GM18511 (cell line): ENCODE data around the gene ADGRV1.
"Not testable (repeated sequence)": the region's sequence is repeated elsewhere in the genome, so short reads cannot be mapped to it uniquely, and the experiment has no call there.

Source experiments
- ATAC-seq: cut with Tn5 transposase; IDR thresholded peaks from one replicate; pipeline ENCODE4 v1.9.1; 2021; ENCODE audit warnings: mild to moderate bottlenecking, moderate library complexity; ENCODE audit not compliant: unreplicated experiment

Gene ADGRV1

DNA sequence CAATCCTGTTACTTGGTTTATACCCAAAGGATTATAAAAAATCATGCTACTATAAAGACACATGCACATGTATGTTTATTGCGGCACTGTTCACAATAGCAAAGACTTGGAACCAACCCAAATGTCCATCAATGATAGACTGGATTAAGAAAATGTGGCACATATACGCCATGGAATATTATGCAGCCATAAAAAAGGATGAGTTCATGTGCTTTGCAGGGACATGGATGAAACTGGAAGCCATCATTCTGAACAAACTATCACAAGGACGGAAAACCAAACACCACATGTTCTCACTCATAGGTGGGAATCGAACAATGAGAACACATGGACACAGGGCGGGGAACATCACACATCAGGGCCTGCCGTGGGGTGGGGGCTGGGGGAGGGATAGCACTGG is 34.5 kb downstream of the ADGRV1 start:
- ATAC-seq: not testable (repeated sequence)

DNA sequence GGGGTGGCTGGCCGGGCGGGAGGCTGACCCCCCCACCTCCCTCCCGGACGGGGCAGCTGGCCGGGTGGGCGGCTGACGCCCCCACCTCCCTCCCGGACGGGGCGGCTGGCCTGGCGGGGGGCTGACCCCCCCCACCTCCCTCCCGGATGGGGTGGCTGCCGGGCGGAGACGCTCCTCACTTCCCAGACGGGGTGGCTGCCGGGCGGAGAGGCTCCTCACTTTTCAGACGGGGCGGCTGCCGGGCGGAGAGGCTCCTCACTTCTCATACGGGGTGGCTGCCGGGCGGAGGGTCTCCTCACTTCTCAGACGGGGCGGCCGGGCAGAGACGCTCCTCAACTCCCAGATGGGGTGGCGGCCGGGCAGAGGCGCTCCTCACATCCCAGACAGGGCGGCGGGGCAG is 37.2 kb downstream of the ADGRV1 start:
- not testable (repeated sequence) for ATAC-seq

GRCh38 chr5:90598293-90598692 is 39.7 kb downstream of the ADGRV1 start:
- ATAC-seq: no peak

GRCh38 chr5:90600307-90600706 is 41.7 kb downstream of the ADGRV1 start:
- ATAC-seq: not testable (repeated sequence)

DNA sequence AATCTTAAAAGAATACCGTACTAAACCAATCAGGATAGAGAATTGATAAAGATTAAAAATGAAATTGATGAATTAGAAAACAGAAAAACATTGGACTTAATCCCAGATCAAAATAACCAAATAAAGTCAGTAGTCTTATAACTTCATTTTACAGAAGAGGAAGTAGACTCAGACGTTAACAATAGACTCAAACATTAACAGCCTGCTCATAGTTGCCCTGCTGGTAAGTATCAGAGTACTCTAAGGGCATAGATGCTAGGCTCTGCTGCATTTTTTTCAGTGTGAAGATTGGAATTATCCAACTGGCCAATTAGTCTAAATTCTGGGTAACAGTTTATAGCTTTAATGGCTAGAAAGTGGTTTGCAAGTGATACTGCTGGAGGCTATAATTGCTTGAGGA is 42.9 kb downstream of the ADGRV1 start:
- no peak for ATAC-seq

GRCh38 chr5:90602681-90603080 is 44.1 kb downstream of the ADGRV1 start:
- peak; percentile 64 for ATAC-seq

GRCh38 chr5:90606539-90606938 is 47.9 kb downstream of the ADGRV1 start:
- ATAC-seq: no peak

DNA sequence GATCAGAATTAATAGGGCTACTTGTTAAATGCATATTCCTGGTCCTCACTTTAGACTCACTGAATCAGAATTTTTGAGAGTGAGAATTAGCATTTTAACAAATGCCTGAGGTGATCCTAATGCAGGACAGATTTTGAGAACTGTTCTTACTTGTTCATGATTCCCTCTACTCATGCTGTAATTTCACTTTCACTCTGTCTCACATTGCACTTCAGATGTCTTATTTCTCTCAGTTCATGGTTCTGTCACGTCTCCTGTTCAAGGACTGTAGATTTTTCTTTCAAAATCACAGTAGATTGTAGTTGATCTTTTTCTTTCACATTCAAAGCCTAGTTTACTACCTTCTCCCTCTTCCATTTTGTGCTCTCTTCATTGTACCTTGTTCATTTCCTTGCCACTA is 54.3 kb downstream of the ADGRV1 start:
- peak; percentile 97 for ATAC-seq

GRCh38 chr5:90613459-90613858 is 54.9 kb downstream of the ADGRV1 start:
- no peak for ATAC-seq

- no peak for ATAC-seq
Observed at GRCh38 chr5:90613918-90614504, 55.4 kb downstream of the ADGRV1 start.

DNA sequence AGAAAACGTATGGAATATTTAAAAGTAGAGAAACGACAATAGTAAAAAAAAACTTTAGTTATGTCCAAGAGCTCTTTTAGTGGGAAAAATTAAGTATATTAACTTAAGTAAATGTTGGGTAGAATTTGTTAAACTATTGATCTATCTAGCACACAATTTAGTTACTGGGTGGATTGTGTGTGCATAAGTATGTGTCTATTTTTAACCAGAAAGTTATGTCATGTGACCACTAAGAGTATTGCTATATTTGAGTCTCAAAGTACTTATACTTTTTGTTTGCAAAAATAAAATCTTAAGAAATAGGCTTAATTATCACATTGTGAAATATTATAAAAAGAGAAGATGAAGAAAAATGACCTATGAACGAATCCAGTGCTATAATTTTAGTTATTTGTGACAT is 56.8 kb downstream of the ADGRV1 start:
- no peak for ATAC-seq

DNA sequence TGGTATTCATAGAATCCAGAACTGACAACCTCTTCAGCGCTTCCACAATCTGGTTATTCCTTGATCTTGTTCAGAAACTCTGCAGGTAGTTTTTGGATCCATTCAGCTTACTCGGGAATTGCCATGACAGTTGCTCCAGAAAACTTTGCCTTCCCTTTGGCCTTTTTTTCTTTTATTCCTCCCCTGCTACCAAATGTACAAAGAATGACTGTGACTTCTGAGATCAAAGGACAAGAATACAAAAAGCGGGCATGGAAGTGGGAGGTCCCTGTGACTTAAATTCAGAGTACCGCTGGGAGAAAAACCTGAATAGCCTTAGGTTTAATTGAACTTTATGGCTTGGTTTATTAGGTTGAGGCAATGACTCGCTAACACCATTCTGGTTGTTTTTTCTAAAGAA is 59.5 kb downstream of the ADGRV1 start:
- no peak for ATAC-seq

DNA sequence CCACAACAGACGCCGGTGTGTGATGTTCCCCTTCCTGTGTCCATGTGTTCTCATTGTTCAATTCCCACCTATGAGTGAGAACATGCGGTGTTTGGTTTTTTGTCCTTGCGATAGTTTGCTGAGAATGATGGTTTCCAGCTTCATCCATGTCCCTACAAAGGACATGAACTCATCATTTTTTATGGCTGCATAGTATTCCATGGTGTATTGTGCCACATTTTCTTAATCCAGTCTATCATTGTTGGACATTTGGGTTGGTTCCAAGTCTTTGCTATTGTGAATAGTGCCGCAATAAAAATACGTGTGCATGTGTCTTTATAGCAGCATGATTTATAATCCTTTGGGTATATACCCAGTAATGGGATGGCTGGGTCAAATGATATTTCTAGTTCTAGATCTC is 61.2 kb downstream of the ADGRV1 start:
- not testable (repeated sequence) for ATAC-seq

DNA sequence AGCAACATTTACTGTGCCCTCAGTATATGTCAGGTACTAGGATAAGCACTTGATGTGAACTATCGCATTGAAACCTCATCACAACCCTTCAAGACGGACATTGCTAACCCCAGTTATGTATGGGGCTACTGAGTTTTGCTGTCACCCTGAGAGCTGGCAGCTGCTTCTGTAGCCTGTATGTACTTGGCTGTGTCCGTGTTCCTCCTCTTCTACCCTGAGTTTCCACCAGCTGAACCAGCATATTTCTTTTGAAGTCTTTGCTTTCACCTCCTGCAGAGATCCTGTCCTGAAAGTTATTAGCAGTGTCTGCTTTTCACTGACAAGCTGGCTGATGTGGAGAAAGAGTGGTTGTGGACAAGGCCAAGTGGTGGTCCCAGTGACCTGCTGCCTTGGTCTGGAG is 63.3 kb downstream of the ADGRV1 start:
- ATAC-seq: no peak

- no peak for ATAC-seq
Observed at GRCh38 chr5:90626493-90626892, 67.9 kb downstream of the ADGRV1 start.

- ATAC-seq: no peak
Observed at GRCh38 chr5:90628492-90628891, 69.9 kb downstream of the ADGRV1 start.

DNA sequence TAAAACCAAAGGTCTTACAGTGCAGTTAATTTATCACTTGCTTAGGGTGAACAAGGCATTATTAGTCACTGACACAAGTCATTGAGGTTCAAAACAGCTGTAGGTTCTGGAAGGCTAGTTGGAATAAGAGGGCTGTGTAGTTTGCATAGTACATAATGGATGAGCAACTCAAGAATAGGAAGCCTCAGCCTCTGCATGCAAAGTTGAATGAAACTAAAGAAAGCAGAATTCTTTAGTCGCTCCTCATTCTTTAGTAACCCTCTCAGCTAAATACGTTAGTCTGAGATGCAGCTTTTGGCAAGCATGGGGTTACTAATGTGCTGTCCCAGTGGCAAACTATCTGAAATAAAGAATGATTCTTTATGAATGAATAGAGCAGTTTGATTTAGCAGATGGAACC is 74.2 kb downstream of the ADGRV1 start:
- ATAC-seq: no peak

GRCh38 chr5:90636948-90637347 is 78.4 kb downstream of the ADGRV1 start:
- ATAC-seq: no peak

DNA sequence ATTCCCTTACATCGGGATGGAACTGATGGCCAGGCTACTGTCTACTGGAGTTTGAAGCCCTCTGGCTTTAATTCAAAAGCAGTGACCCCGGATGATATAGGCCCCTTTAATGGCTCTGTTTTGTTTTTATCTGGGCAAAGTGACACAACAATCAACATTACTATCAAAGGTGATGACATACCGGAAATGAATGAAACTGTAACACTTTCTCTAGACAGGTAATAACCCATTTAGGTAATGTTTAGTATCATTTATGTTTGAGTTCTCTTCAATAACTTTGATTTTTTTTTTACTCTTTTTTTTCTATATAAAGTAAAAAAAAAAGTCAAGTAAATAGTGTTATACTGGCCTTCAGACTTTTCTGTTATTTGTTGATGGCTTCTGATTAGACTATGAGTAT is 79.1 kb downstream of the ADGRV1 start:
- ATAC-seq: no peak

DNA sequence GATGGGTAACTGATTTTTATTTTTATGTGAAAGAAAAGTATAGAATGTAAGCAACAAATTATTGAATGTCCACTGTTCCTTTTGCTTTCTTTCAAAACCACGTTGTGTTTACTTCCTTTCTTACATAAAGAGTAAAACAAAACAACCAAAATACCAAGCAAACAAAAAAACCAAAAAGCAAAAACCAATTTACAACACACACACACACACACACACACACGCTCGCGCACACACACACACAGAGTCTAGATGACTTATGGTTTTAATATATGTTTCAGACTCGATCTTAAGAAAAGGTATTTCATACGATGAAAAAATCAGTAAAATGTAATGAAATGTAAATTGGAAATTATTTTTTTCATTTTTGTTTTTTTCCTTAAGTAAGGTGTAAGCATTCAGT is 80.3 kb downstream of the ADGRV1 start:
- no peak for ATAC-seq

- peak; percentile 72 for ATAC-seq
Observed at GRCh38 chr5:90640484-90641059, 82.0 kb downstream of the ADGRV1 start.

- no peak for ATAC-seq
Observed at GRCh38 chr5:90641528-90641927, 82.9 kb downstream of the ADGRV1 start.

DNA sequence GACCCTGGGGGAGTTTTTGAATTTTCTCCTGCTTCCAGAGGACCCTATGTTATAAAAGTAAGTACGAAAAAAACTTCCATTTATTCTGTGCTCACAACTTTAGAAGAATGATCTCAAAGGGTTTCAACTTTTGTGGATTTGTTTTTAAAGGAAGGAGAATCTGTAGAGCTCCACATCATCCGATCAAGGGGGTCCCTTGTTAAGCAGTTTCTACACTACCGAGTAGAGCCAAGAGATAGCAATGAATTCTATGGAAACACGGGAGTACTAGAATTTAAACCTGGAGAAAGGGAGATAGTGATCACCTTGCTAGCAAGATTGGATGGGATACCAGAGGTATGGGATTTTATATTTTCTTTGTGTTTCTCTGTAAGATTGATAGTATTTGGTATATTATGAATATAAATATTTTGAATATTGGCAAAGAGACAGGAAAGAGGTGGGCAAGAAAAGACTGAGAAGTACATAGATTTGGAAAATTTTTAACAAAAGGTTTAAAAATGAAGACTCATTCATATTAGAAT is 84.2 kb downstream of the ADGRV1 start:
- no peak for ATAC-seq
